Ishikawa (cell line): ENCODE data around the gene FTH1.

Experiments used
- CEBPB ChIP-seq: IDR thresholded peaks from 2 replicates; pipeline ENCODE4 v1.6.1; 2012
- CREB1 ChIP-seq: IDR thresholded peaks from 2 replicates; pipeline ENCODE4 v1.6.1; 2012; ENCODE audit warnings: low read depth
- EGR1 ChIP-seq: IDR thresholded peaks from 2 replicates; pipeline ENCODE4 v1.6.1; 2012
- EP300 ChIP-seq: IDR thresholded peaks from 2 replicates; pipeline ENCODE4 v1.6.1; 2012; ENCODE audit warnings: borderline replicate concordance
- FOXM1 ChIP-seq: IDR thresholded peaks from 2 replicates; pipeline ENCODE4 v1.6.1; 2012; ENCODE audit warnings: low read depth, borderline replicate concordance
- MAX ChIP-seq: IDR thresholded peaks from 2 replicates; pipeline ENCODE4 v1.6.1; 2012
- RAD21 ChIP-seq: IDR thresholded peaks from 2 replicates; pipeline ENCODE4 v1.6.1; 2012; ENCODE audit warnings: low read depth
- REST ChIP-seq: IDR thresholded peaks from 2 replicates; pipeline ENCODE4 v1.6.1; 2012; ENCODE audit warnings: low read depth, mild to moderate bottlenecking
- TAF1 ChIP-seq: IDR thresholded peaks from 2 replicates; pipeline ENCODE4 v1.6.1; 2012; ENCODE audit warnings: low read depth, mild to moderate bottlenecking
- TEAD4 ChIP-seq: IDR thresholded peaks from 2 replicates; pipeline ENCODE4 v1.6.1; 2012
- USF1 ChIP-seq: IDR thresholded peaks from 2 replicates; pipeline ENCODE4 v1.6.1; 2012
- YY1 ChIP-seq: IDR thresholded peaks from 2 replicates; pipeline ENCODE4 v1.6.1; 2012; ENCODE audit warnings: low read depth
- ZBTB7A ChIP-seq: IDR thresholded peaks from 2 replicates; pipeline ENCODE4 v1.6.1; 2012; ENCODE audit warnings: low read depth

- TF ChIP-seq CREB1, result no peak
- no peak for TF ChIP-seq REST
- no peak for TF ChIP-seq TEAD4
- TF ChIP-seq TAF1, result no peak
- 0 out of 2 replicates have a peak, but pooled peaks have one; percentile 25 for TF ChIP-seq USF1
- TF ChIP-seq EGR1, result no peak
- TF ChIP-seq ZBTB7A, result no peak
- TF ChIP-seq RAD21, result no peak
- no peak for TF ChIP-seq EP300
- TF ChIP-seq FOXM1, result no peak
- TF ChIP-seq CEBPB, result no peak
- no peak for TF ChIP-seq MAX
- no peak for TF ChIP-seq YY1
Measured at GRCh38 chr11:61999141-61999975, 31.9 kb upstream of the FTH1 start.
